Chondrocyte (in vitro differentiated cells): ENCODE measurements around the gene DGAT2L6. TPM values are rescaled to one million over a fixed set of nuclear protein-coding genes. Genes with fewer than 3 reads are reported as not detected.

Experiments
- DNase-seq: peaks from one replicate; pipeline ENCODE4 v3.0.0; 2021; ENCODE audit warnings: mixed read lengths, low spot score
- H3K27ac Mint-ChIP-seq: one replicate; pipeline ENCODE4 v1.8.0; 2021; ENCODE audit warnings: mild to moderate bottlenecking, moderate library complexity, mixed read lengths; ENCODE audit not compliant: unreplicated experiment
- H3K27me3 Mint-ChIP-seq: 2 replicates; pipeline ENCODE4 v1.8.0; 2021; ENCODE audit warnings: low read depth, mixed read lengths
- H3K36me3 Mint-ChIP-seq: 2 replicates; pipeline ENCODE4 v1.8.0; 2021; ENCODE audit warnings: low read depth, mixed read lengths
- H3K4me1 Mint-ChIP-seq: 2 replicates; pipeline ENCODE4 v1.8.0; 2021; ENCODE audit warnings: low read depth, mild to moderate bottlenecking, mixed read lengths
- H3K4me3 Mint-ChIP-seq: one replicate; pipeline ENCODE4 v1.8.0; 2021; ENCODE audit warnings: mild to moderate bottlenecking, moderate library complexity, mixed read lengths; ENCODE audit not compliant: unreplicated experiment
- H3K9me3 Mint-ChIP-seq: 2 replicates; pipeline ENCODE4 v1.8.0; 2021; ENCODE audit warnings: low read depth, mixed read lengths
- total RNA-seq: library from RNA; stranded (reverse); gene quantifications from 3 replicates; pipeline ENCODE4 v1.2.1, GENCODE V29; 2021
- TF ChIP-seq, protein P1 (sequence below): fragments of 200-600 bp; sonication (generic); IDR thresholded peaks from 2 replicates; pipeline ENCODE4 v1.5.0; 2021; ENCODE audit warnings: antibody characterized with exemption, mild to moderate bottlenecking, moderate library complexity

The DGAT2L6 gene
- total RNA-seq, 1 donor from 2014 or later = not detected

- no peaks in the 10 kb centered on the region for H3K27me3 Mint-ChIP-seq
- H3K4me1 Mint-ChIP-seq = no peaks in the 10 kb centered on the region
- no peak overlapping the region for H3K4me3 Mint-ChIP-seq
- H3K9me3 Mint-ChIP-seq = peaks cover 30% of the 10 kb centered on the region
- TF ChIP-seq, protein P1, sequence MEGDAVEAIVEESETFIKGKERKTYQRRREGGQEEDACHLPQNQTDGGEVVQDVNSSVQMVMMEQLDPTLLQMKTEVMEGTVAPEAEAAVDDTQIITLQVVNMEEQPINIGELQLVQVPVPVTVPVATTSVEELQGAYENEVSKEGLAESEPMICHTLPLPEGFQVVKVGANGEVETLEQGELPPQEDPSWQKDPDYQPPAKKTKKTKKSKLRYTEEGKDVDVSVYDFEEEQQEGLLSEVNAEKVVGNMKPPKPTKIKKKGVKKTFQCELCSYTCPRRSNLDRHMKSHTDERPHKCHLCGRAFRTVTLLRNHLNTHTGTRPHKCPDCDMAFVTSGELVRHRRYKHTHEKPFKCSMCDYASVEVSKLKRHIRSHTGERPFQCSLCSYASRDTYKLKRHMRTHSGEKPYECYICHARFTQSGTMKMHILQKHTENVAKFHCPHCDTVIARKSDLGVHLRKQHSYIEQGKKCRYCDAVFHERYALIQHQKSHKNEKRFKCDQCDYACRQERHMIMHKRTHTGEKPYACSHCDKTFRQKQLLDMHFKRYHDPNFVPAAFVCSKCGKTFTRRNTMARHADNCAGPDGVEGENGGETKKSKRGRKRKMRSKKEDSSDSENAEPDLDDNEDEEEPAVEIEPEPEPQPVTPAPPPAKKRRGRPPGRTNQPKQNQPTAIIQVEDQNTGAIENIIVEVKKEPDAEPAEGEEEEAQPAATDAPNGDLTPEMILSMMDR = no peak
- H3K27ac Mint-ChIP-seq = no peak overlapping the region
- no peaks in the 10 kb centered on the region for H3K36me3 Mint-ChIP-seq
- DNase-seq = no peak
These were observed 76.7 kb downstream of the DGAT2L6 start for GRCh38 chrX:70254063-70254400.

GRCh38 chrX:70254909-70255308, 77.6 kb downstream of the DGAT2L6 start:
- H3K4me1 Mint-ChIP-seq = no peaks in the 10 kb centered on the region
- H3K4me3 Mint-ChIP-seq = no peak overlapping the region
- no peaks in the 10 kb centered on the region for H3K36me3 Mint-ChIP-seq
- H3K27me3 Mint-ChIP-seq = no peaks in the 10 kb centered on the region
- H3K9me3 Mint-ChIP-seq = peaks cover 29% of the 10 kb centered on the region
- DNase-seq = no peak
- TF ChIP-seq, protein P1 = no peak
- H3K27ac Mint-ChIP-seq = no peak overlapping the region

Other genes with a start within 250 kb of the DGAT2L6 start
- not detected in 3 replicates for gene AWAT2, start 127.5 kb upstream of the DGAT2L6 start, total RNA-seq
- gene OTUD6A, start 115.0 kb upstream of the DGAT2L6 start, total RNA-seq = not detected in 3 replicates
- gene IGBP1, start 44.0 kb upstream of the DGAT2L6 start, total RNA-seq = 30.7 to 32.9 TPM (median 32.0 TPM) in 3 replicates
- gene AWAT1, start 57.2 kb downstream of the DGAT2L6 start, total RNA-seq = not detected in 3 replicates
- not detected in 3 replicates for gene P2RY4, start 82.7 kb downstream of the DGAT2L6 start, total RNA-seq
- gene ARR3, start 90.9 kb downstream of the DGAT2L6 start, total RNA-seq = not detected in 3 replicates
- not detected in 3 replicates for gene RAB41, start 104.7 kb downstream of the DGAT2L6 start, total RNA-seq
- 46.2 to 48.1 TPM (median 47.7 TPM) in 3 replicates for gene PDZD11, start 112.4 kb downstream of the DGAT2L6 start, total RNA-seq
- gene KIF4A, start 112.6 kb downstream of the DGAT2L6 start, total RNA-seq = 4.5 to 5.9 TPM (median 5.3 TPM) in 3 replicates
- not detected in 3 replicates for gene GDPD2, start 245.8 kb downstream of the DGAT2L6 start, total RNA-seq